CD14-positive monocyte (primary cell): ENCODE results near the gene KDM2A. TPM values are rescaled to one million over a fixed set of nuclear protein-coding genes. Genes with fewer than 3 reads are reported as not detected.

Experiments
- DNase-seq, 3 donors: peaks; one replicate each; pipeline ENCODE4 v3.0.0-alpha.2; 2011 to 2022
- H2AFZ ChIP-seq: 2 replicates; pipeline ENCODE4 v1.6.0; 2012; ENCODE audit warnings: mild to moderate bottlenecking, low read depth, low read length, inconsistent platforms; ENCODE audit not compliant: insufficient read depth, poor library complexity, severe bottlenecking
- H3K27ac ChIP-seq, 2 donors: 1 replicate in 1 of 2; 2 replicates in 1 of 2; pipeline ENCODE4 v1.5.1; 2012 to 2013; ENCODE audit warnings: low read length in 2 of 2, control low read depth in 1 of 2, inconsistent platforms in 1 of 2, low read depth in 1 of 2, mild to moderate bottlenecking in 1 of 2
- H3K27me3 ChIP-seq, 2 donors: one replicate each; pipeline versions ENCODE4 v1.6.0 to v1.6.1; 2011 to 2013; ENCODE audit warnings: low read length in 2 of 2; ENCODE audit not compliant: control insufficient read depth in 2 of 2, insufficient read depth in 2 of 2
- H3K36me3 ChIP-seq, 2 donors: replicated peaks in 1 of 2; 1 replicate in 1 of 2; 2 replicates in 1 of 2; pipeline versions ENCODE4 v1.5.1 to v1.6.1; 2012 to 2013; ENCODE audit warnings: low read length in 2 of 2, control low read depth in 1 of 2, inconsistent platforms in 1 of 2, mild to moderate bottlenecking in 1 of 2; ENCODE audit not compliant: insufficient read depth in 2 of 2, control insufficient read depth in 1 of 2
- H3K4me1 ChIP-seq, 2 donors: 1 replicate in 1 of 2; 2 replicates in 1 of 2; pipeline versions ENCODE4 v1.5.1 to v1.6.1; 2012 to 2013; ENCODE audit warnings: low read length in 2 of 2, control low read depth in 1 of 2, inconsistent platforms in 1 of 2, mild to moderate bottlenecking in 1 of 2, moderate library complexity in 1 of 2; ENCODE audit not compliant: insufficient read depth in 2 of 2, control insufficient read depth in 1 of 2
- H3K4me2 ChIP-seq: replicated peaks from 2 replicates; pipeline ENCODE3; 2012; ENCODE audit warnings: low read length, moderate library complexity, mild to moderate bottlenecking; ENCODE audit not compliant: poor library complexity, severe bottlenecking; ENCODE audit errors: extremely low read depth
- H3K4me3 ChIP-seq, 3 experiments: fragments of 200-600 bp in 1 of 3; sonication (generic) in 1 of 3; replicated peaks in 1 of 3; 1 replicate in 2 of 3; 2 replicates in 1 of 3; pipeline ENCODE4 v1.5.1; 2011 to 2013; ENCODE audit warnings: low read length in 3 of 3, mild to moderate bottlenecking in 3 of 3, control low read depth in 2 of 3, low read depth in 2 of 3, inconsistent platforms in 1 of 3, moderate library complexity in 1 of 3
- H3K79me2 ChIP-seq: 2 replicates; pipeline ENCODE4 v1.6.0; 2012; ENCODE audit warnings: mild to moderate bottlenecking, control low read depth, inconsistent platforms, low read length, moderate library complexity; ENCODE audit not compliant: insufficient read depth
- H3K9ac ChIP-seq: 2 replicates; pipeline ENCODE4 v1.6.0; 2017; ENCODE audit warnings: low read length, mild to moderate bottlenecking; ENCODE audit not compliant: insufficient read depth, poor library complexity, severe bottlenecking
- H3K9me3 ChIP-seq, 2 donors: replicated peaks in 1 of 2; 1 replicate in 1 of 2; 2 replicates in 1 of 2; pipeline versions ENCODE4 v1.5.1 to v1.6.1; 2012 to 2013; ENCODE audit warnings: low read length in 2 of 2, control low read depth in 1 of 2; ENCODE audit not compliant: control insufficient read depth in 1 of 2, insufficient read depth in 1 of 2
- H4K20me1 ChIP-seq: 2 replicates; pipeline ENCODE4 v1.6.0; 2012; ENCODE audit warnings: mild to moderate bottlenecking, low read length, control low read depth, moderate library complexity; ENCODE audit not compliant: insufficient read depth
- H3K27ac Mint-ChIP-seq, 7 donors: one replicate each; pipeline ENCODE4 v1.8.0; 2020; ENCODE audit warnings: mild to moderate bottlenecking in 7 of 7, mixed read lengths in 7 of 7, moderate library complexity in 6 of 7, inconsistent platforms in 2 of 7
- H3K27me3 Mint-ChIP-seq, 3 donors: one replicate each; pipeline ENCODE4 v1.8.0; 2021 to 2022; ENCODE audit warnings: low read depth in 3 of 3, mild to moderate bottlenecking in 3 of 3, mixed read lengths in 3 of 3, moderate library complexity in 3 of 3, inconsistent platforms in 1 of 3
- H3K36me3 Mint-ChIP-seq, 2 donors: one replicate each; pipeline ENCODE4 v1.8.0; 2020; ENCODE audit warnings: mixed read lengths in 2 of 2, inconsistent platforms in 1 of 2, mild to moderate bottlenecking in 1 of 2
- H3K4me1 Mint-ChIP-seq: one replicate; pipeline ENCODE4 v1.8.0; 2020; ENCODE audit warnings: mild to moderate bottlenecking, mixed read lengths
- H3K4me3 Mint-ChIP-seq, 2 donors: one replicate each; pipeline ENCODE4 v1.8.0; 2020; ENCODE audit warnings: mild to moderate bottlenecking in 2 of 2, mixed read lengths in 2 of 2, moderate library complexity in 1 of 2
- H3K9me3 Mint-ChIP-seq, 7 donors: one replicate each; pipeline ENCODE4 v1.8.0; 2020 to 2022; ENCODE audit warnings: mixed read lengths in 7 of 7, mild to moderate bottlenecking in 6 of 7, moderate library complexity in 6 of 7, inconsistent platforms in 2 of 7
- CTCF ChIP-seq: fragments of 200-600 bp; IDR thresholded peaks from one replicate; pipeline ENCODE4 v1.8.0; 2022; ENCODE audit warnings: antibody characterized with exemption, mild to moderate bottlenecking
- WGBS: methylation state at CpG from one replicate; pipeline ENCODE4 v1.1.5; 2013; ENCODE audit warnings: missing lambda C conversion rate; ENCODE audit not compliant: insufficient coverage; 5-methylcytosine and 5-hydroxymethylcytosine counted together
- intact Hi-C, 2 donors: fragments of 100-400 bp; cut with micrococcal nuclease; formaldehyde crosslinking; loops; one replicate each; pipeline versions ENCODE4 v1.15.0 to v1.15.1; 2023
- polyA plus RNA-seq, 3 donors: library from polyadenylated mRNA; depleted of rRNA in 1 of 3; unstranded in 2 of 3; stranded (reverse) in 1 of 3; fragments of 300-500 nt in 2 of 3; fragments of >200 nt in 1 of 3; fragmentation: Illumina TruSeq in 2 of 3; gene quantifications; 1 replicate in 2 of 3; 2 replicates in 1 of 3; pipeline ENCODE4 v1.2.3, GENCODE V29; 2012 to 2021

The KDM2A gene
- polyA plus RNA-seq, 3 donors = 2.6 to 98.9 (median 3.9) TPM

DNA sequence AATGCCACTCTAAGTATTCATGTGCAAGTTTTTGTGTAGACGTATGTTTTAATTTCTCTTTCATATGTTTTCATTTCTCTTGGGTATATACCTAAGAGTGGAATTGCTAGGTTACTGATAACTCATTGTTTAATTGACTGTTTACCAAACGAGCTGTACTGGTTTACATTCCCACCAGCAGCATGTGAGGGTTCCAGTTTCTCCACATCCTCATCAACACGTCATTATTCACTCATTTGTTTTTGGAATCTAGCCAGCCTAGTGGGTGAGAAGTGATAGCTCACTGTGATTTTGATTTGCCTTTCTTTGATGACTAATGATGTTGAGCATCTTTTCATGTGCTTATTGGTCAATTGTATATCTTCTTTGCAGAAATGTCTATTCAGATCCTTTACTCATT is 174.0 kb downstream of the KDM2A start:
- H2AFZ ChIP-seq = no peak overlapping the region
- peaks cover 3 to 6% of the 10 kb centered on the region in 2 donors for H3K9me3 ChIP-seq
- H4K20me1 ChIP-seq = peaks cover 89% of the 10 kb centered on the region
- peaks cover 45 to 59% of the 10 kb centered on the region in 2 donors for H3K4me1 ChIP-seq
- peak; percentile 64 to 83 (median 73) for DNase-seq
- peak overlapping the region; percentile 15 for H3K4me2 ChIP-seq
- H3K27ac ChIP-seq = peak overlapping the region in 1 of 2 donors; percentile 74
- Mint-ChIP-seq H3K9me3 (peaks cover 3 to 15% (median 8%) of the 10 kb centered on the region in 7 donors), H3K36me3 (peaks cover 66 to 84% of the 10 kb centered on the region in 2 donors), H3K4me1 (peaks cover 52% of the 10 kb centered on the region), H3K4me3 (no peak overlapping the region), H3K27me3 (peaks cover 0 to 1% (median 0%) of the 10 kb centered on the region in 3 donors), H3K27ac (peak overlapping the region in 6 of 7 donors; percentile 37 to 87 (median 74))
- H3K4me3 ChIP-seq = peak overlapping the region in 1 of 3 experiments; percentile 33
- no peaks in the 10 kb centered on the region for H3K27me3 ChIP-seq
- WGBS = no CpG with 5 or more reads among the region's 3 CpGs
- no peak for TF ChIP-seq CTCF
- no peak overlapping the region for H3K9ac ChIP-seq
- intact Hi-C loops = loop anchor here in 1 of 2 donors (1.0 kb wide), 1 partner anchor 10 kb away; the partner anchor contains the start of gene SSH3
- peaks cover 78 to 79% of the 10 kb centered on the region in 2 donors for H3K36me3 ChIP-seq
- H3K79me2 ChIP-seq = peaks cover 89% of the 10 kb centered on the region

DNA sequence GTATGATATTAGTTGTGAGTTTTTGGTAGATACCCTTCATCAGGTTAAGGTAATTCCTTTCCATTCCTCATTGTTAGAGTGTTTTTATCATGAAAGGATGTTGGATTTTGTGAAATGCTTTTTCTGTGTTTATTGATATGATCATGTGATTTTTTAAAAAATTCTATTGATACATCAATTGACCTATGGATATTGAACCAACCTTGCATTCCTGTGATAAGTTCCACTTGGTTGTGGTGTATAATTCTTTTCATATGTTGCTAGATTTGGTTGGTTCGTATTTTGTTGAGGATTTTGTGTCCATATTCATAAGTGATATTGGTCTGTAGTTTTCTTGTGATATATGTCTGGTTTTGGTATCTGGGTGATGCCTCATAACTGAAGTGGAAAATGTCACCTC is 176.8 kb downstream of the KDM2A start:
- no peak overlapping the region for H3K9ac ChIP-seq
- peaks cover 54% of the 10 kb centered on the region for H3K4me1 Mint-ChIP-seq
- peaks cover 100% of the 10 kb centered on the region for H4K20me1 ChIP-seq
- intact Hi-C loops = no loop called here
- H3K36me3 Mint-ChIP-seq = peaks cover 80 to 98% of the 10 kb centered on the region in 2 donors
- peaks cover 41 to 59% of the 10 kb centered on the region in 2 donors for H3K4me1 ChIP-seq
- no peak for DNase-seq
- no peak overlapping the region for H3K4me2 ChIP-seq
- H3K79me2 ChIP-seq = peaks cover 99% of the 10 kb centered on the region
- peaks cover 3 to 6% of the 10 kb centered on the region in 2 donors for H3K9me3 ChIP-seq
- no peak overlapping the region for H3K4me3 ChIP-seq
- no peak overlapping the region for H3K4me3 Mint-ChIP-seq
- H3K27ac ChIP-seq = no peak overlapping the region
- 100% methylated on average over 1 of the region's 1 CpG for WGBS
- H3K27me3 ChIP-seq = no peaks in the 10 kb centered on the region
- peaks cover 3 to 15% (median 8%) of the 10 kb centered on the region in 7 donors for H3K9me3 Mint-ChIP-seq
- no peak overlapping the region for H3K27ac Mint-ChIP-seq
- no peak for TF ChIP-seq CTCF
- no peaks in the 10 kb centered on the region for H3K27me3 Mint-ChIP-seq
- peaks cover 94 to 97% of the 10 kb centered on the region in 2 donors for H3K36me3 ChIP-seq
- no peak overlapping the region for H2AFZ ChIP-seq
